ENCODE results near the gene TCEAL2. TPM values are rescaled to one million over a fixed set of nuclear protein-coding genes. Genes with fewer than 3 reads are reported as not detected.
"Not testable (repeated sequence)": the region's sequence is repeated elsewhere in the genome, so short reads cannot be mapped to it uniquely, and the experiment has no call there.

The TCEAL2 gene
- 1 to 10 TPM in 1 of 2 donors, not detected in 1; 1.1 TPM for total RNA-seq
- 0.12 to 0.75 reads per million in 2 donors for total RNA-seq

DNA sequence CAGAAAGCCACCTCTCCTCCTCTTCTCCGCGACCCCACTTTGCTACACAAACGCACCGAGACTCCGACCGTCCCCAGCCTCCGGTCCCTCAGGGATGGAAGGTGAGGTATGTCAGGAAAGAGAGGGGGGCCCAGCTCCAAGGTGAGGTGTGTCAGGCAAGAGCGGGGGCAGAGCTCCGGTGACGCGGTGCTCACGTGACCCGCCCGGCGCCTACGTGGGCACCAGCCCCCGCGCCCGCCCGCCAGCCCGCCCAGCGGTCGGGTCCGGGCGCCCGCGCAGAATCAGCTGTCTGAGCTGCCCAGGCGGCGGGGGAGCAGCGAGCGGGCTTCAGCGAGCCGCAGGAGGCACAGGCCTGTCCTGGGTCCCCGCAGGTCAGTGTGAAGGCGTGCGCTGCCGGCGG lies at the start of gene TCEAL2:
TSS of gene TCEAL2 (plus strand) at position 244 of the 400 bp plus-strand sequence. CDS start 1,152 bp downstream, outside the sequence.
- not testable (repeated sequence) for H3K27ac Mint-ChIP-seq; H3K36me3 Mint-ChIP-seq (ENCODE audit: low read depth); H3K9me3 ChIP-seq (ENCODE audit: control insufficient read depth, low read length, poor library complexity, severe bottlenecking)
- peak within 1 kb of the TSS; percentile 77 for H3K4me3 Mint-ChIP-seq
- peak; percentile 62 for ATAC-seq
- peaks cover 29% of the 10 kb centered on the region for H3K27me3 Mint-ChIP-seq
- H3K4me1 Mint-ChIP-seq: peaks cover 10% of the 10 kb centered on the region
- DNase-seq: peak in 1 of 3 donors; percentile 12

DNA sequence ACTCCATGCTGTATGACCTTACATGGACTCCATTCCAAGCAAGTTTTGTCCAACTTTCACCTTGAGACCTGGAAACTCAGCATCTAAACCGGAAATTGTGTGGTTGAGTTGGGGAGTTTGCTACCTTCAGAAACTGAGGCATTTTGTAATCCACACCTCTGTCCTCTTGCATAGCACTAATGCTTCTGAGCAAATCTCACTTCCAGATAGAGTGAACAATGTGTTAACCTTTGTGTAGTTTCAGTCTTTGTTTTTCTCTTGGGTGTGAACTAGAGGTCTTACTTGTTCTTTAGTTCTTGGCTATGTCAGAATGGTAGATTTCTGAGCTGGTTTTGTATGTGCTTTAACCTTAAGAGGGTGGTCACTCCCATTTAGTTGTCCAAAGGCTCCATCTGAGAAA lies 48.1 kb upstream of the TCEAL2 start:
- no peak for ATAC-seq
- peaks cover 25% of the 10 kb centered on the region for H3K27me3 Mint-ChIP-seq
- H3K36me3 Mint-ChIP-seq (ENCODE audit: low read depth): no peaks in the 10 kb centered on the region
- H3K9me3 ChIP-seq (ENCODE audit: control insufficient read depth, low read length, poor library complexity, severe bottlenecking): no peaks in the 10 kb centered on the region
- no peak for DNase-seq
- no peaks in the 10 kb centered on the region for H3K4me1 Mint-ChIP-seq
- H3K4me3 Mint-ChIP-seq: no peak overlapping the region
- no peak overlapping the region for H3K27ac Mint-ChIP-seq

DNA sequence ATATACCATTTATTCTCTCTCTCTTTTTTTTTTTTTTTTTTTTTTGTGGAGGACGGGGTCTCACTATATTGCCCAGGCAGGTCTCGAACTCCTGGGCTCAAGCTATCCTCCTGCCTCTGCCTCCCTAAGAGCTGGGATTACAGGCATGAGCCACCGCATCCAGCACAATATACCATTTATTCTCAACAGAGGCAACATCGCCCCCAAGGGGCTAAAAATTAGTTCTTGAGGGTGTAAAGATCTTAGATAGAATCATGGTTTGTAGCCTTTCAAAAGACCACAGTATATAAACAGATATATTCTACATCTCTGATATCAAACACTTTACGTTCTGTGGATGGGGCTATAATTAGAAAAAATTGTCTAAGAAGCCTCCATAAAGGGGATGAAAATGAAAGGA lies 39.8 kb upstream of the TCEAL2 start:
- DNase-seq (no peak), ATAC-seq (no peak)
- H3K27me3 Mint-ChIP-seq: peaks cover 6% of the 10 kb centered on the region
- no peaks in the 10 kb centered on the region for H3K4me1 Mint-ChIP-seq
- H3K27ac Mint-ChIP-seq: no peak overlapping the region
- no peaks in the 10 kb centered on the region for H3K9me3 ChIP-seq (ENCODE audit: control insufficient read depth, low read length, poor library complexity, severe bottlenecking)
- no peaks in the 10 kb centered on the region for H3K36me3 Mint-ChIP-seq (ENCODE audit: low read depth)
- no peak overlapping the region for H3K4me3 Mint-ChIP-seq

DNA sequence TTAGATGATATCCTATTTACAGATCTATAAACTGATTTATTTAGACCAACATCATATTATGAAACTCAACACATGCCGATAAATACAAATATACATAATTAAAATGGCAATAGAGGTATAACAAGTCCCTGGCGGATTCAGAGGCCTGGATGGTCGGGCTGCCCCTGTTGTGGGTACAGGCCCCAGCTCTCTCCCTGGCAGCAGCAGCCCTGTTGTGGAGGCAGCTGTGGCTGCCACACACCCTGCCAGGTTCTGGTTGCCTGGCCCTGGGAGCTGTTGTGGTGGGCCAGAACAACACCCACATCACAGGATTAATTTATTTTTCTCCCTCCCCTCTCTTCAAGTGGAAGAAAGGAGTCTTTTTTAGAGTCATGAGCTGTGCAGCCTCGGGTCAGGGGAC lies 12.1 kb upstream of the TCEAL2 start:
- Mint-ChIP-seq H3K27ac (no peak overlapping the region), H3K36me3 (ENCODE audit: low read depth) (no peaks in the 10 kb centered on the region), H3K4me1 (no peaks in the 10 kb centered on the region), H3K4me3 (no peak overlapping the region), H3K27me3 (no peaks in the 10 kb centered on the region)
- no peaks in the 10 kb centered on the region for H3K9me3 ChIP-seq (ENCODE audit: control insufficient read depth, low read length, poor library complexity, severe bottlenecking)
- DNase-seq (no peak), ATAC-seq (no peak)

DNA sequence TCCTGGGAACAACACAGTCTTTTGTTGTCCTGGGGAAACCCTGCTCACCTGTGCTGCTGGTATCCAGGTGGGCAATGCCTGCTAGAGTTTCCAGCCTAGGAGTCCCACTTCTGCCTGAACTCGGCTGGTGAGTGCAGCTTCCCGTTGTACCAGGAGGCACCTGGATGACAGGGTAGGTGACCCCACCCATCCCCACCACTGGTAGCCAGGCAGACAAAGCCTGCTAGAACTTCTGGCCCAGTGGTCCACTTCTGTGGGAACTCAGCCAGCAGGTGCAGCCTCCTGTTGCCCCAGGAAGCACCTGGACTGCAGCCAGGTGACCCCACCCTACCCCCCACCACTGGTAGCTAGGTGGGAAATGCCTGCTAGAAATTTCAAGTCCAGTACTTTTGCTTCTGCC lies 9.7 kb upstream of the TCEAL2 start:
- Mint-ChIP-seq H3K27ac (no peak overlapping the region), H3K36me3 (ENCODE audit: low read depth) (no peaks in the 10 kb centered on the region)

DNA sequence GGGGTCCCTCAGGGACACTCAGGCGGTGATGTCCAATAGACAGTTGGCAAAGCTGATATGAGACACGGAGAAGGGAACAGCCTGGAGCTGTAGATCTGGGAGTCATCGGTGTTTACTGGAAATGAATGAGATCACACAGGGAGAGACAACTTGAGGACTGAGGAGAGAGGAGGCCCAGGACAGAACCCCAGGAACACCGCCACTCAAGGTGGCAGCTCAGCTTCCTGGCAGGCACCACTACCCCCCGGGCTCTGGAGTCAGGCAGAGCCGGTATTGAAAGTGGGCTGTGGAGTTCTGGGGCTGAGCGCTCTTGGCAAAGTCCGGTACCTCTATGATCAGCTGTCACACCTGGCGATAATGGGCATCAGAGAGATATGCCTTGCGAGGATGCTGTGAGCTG lies 465 bp upstream of the TCEAL2 start:
- H3K4me1 Mint-ChIP-seq: peaks cover 10% of the 10 kb centered on the region
- peaks cover 29% of the 10 kb centered on the region for H3K27me3 Mint-ChIP-seq
- H3K27ac Mint-ChIP-seq; H3K36me3 Mint-ChIP-seq (ENCODE audit: low read depth); DNase-seq; H3K9me3 ChIP-seq (ENCODE audit: control insufficient read depth, low read length, poor library complexity, severe bottlenecking): not testable (repeated sequence)
- peak; percentile 16 for ATAC-seq
- H3K4me3 Mint-ChIP-seq: peak overlapping the region; percentile 77

More for the DNA sequence above, 9.7 kb upstream of the TCEAL2 start:
- no peaks in the 10 kb centered on the region for H3K27me3 Mint-ChIP-seq
- H3K9me3 ChIP-seq (ENCODE audit: control insufficient read depth, low read length, poor library complexity, severe bottlenecking): no peaks in the 10 kb centered on the region
- ATAC-seq: no peak
- no peak for DNase-seq
- H3K4me3 Mint-ChIP-seq: no peak overlapping the region
- no peaks in the 10 kb centered on the region for H3K4me1 Mint-ChIP-seq

DNA sequence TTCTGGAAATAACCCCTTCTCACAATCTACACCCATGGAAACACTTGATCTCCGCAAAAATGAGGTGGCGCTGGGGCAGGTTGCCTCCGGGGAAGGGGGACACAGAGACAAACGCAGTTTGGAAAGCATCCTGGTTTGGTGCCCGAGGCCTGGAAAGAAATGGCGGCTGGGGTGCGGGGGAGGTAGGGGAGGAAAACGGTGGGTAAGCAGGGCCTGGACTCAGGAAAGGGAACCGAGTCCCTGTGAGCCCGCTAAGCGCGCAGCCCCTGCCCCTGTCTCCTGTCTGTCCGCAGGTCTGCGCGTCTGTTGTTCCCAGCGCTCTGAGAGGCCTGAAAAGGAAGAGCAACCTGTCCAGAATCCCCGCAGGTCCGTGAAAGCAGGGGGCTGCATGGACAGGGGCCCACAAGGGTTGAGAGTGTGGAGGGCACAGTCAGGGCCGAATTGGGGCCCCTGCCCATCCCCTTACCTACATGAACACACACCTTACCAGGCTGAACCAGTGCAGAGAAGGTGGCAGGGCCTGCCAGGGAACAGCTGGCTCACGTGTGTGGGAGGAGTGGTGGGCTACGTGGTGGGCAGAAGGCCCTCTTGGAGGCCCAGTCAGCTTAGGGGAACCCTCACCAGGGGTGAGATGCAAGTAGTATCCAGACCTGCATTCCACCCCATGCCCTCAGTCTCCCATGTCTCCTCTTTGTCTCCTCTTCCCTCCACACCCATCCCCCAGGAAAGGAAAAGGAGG lies 770 bp downstream of the TCEAL2 start:
- Mint-ChIP-seq H3K27me3 (peaks cover 35% of the 10 kb centered on the region), H3K4me1 (peaks cover 10% of the 10 kb centered on the region), H3K4me3 (peak overlapping the region; percentile 52)
- not testable (repeated sequence) for DNase-seq; H3K9me3 ChIP-seq (ENCODE audit: control insufficient read depth, low read length, poor library complexity, severe bottlenecking); ATAC-seq; H3K27ac Mint-ChIP-seq; H3K36me3 Mint-ChIP-seq (ENCODE audit: low read depth)

DNA sequence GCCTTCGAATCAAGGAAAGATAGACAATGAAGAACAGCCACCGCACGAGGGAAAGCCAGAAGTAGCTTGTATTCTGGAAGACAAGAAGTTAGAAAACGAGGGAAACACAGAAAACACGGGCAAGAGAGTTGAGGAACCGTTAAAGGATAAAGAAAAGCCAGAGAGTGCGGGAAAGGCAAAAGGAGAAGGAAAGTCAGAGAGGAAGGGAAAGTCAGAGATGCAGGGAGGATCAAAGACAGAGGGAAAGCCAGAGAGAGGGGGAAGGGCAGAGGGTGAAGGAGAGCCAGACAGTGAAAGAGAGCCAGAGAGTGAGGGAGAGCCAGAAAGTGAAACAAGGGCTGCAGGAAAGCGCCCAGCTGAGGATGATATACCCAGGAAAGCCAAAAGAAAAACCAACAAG lies 1.4 kb downstream of the TCEAL2 start:
- Mint-ChIP-seq H3K27me3 (peaks cover 35% of the 10 kb centered on the region), H3K27ac (no peak overlapping the region), H3K4me1 (peaks cover 10% of the 10 kb centered on the region), H3K4me3 (no peak overlapping the region), H3K36me3 (ENCODE audit: low read depth) (peaks cover 6% of the 10 kb centered on the region)
- DNase-seq (no peak), ATAC-seq (no peak)
- no peaks in the 10 kb centered on the region for H3K9me3 ChIP-seq (ENCODE audit: control insufficient read depth, low read length, poor library complexity, severe bottlenecking)

DNA sequence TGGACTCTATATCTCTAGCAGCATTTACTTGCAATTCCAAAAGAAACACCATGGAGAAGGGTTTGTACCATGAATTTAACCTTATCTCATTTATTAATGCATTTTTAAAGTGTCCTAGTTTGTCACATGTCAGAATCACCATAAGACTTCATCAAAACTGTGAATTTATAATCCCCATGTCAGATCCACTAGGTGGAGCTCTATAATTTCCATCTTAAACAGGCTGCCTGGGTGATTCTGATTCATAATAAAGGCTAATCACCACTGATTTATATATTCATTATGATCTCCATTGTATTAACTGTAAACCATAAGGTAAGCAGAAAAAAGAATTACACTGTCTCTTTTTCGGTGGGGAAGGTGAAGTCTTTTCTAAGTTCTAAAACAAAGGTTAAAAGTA lies 4.0 kb downstream of the TCEAL2 start:
- Mint-ChIP-seq H3K27me3 (peaks cover 32% of the 10 kb centered on the region), H3K4me1 (peaks cover 9% of the 10 kb centered on the region), H3K27ac (no peak overlapping the region), H3K36me3 (ENCODE audit: low read depth) (peaks cover 5% of the 10 kb centered on the region), H3K4me3 (no peak overlapping the region)
- no peaks in the 10 kb centered on the region for H3K9me3 ChIP-seq (ENCODE audit: control insufficient read depth, low read length, poor library complexity, severe bottlenecking)
- ATAC-seq (no peak), DNase-seq (no peak)

DNA sequence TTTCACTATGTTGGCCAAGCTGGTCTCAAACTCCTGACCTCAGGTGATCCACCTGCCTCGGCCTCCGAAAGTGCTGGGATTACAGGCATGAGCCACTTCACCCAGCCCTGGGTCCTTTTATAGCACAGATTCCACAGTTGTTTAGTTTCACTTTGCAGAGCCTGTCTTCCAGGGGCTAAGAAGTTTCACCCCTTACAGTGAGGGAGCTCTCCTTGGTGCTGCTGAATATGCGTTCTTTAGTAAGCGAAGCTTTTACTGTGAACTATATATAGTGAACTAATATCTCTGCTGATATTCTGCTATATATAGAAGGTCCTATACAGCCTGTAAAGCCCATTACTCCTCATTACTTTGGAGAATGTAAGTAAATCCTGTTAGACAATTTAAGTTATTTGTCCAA lies 12.6 kb downstream of the TCEAL2 start:
- H3K9me3 ChIP-seq (ENCODE audit: control insufficient read depth, low read length, poor library complexity, severe bottlenecking): no peaks in the 10 kb centered on the region
- DNase-seq (no peak), ATAC-seq (no peak)
- Mint-ChIP-seq H3K4me3 (no peak overlapping the region), H3K27me3 (peaks cover 26% of the 10 kb centered on the region), H3K4me1 (no peaks in the 10 kb centered on the region), H3K27ac (no peak overlapping the region), H3K36me3 (ENCODE audit: low read depth) (no peaks in the 10 kb centered on the region)

DNA sequence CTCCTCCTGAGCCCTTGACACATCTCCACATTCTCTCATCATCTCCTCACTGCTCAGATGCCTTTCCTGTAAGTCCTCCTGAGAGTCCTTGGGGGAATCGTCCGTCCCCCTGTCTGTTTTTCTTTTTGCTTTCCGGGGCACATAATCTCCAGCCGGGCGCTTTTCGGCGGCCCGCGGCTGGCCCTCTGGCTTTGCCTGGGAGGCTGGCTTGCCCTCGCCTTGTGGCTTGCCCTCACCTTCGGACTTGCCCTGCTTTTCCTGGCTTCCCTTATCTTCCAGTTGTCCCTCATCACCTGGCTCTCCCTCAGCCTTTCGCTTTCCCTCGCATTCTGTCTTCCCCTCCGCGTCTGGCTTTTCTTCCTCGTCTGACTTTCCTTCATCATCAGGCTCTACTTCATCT lies 15.4 kb downstream of the TCEAL2 start:
- H3K27ac Mint-ChIP-seq; ATAC-seq; H3K4me3 Mint-ChIP-seq; DNase-seq; H3K9me3 ChIP-seq (ENCODE audit: control insufficient read depth, low read length, poor library complexity, severe bottlenecking); H3K4me1 Mint-ChIP-seq; H3K36me3 Mint-ChIP-seq (ENCODE audit: low read depth): not testable (repeated sequence)
- H3K27me3 Mint-ChIP-seq: peaks cover 39% of the 10 kb centered on the region

DNA sequence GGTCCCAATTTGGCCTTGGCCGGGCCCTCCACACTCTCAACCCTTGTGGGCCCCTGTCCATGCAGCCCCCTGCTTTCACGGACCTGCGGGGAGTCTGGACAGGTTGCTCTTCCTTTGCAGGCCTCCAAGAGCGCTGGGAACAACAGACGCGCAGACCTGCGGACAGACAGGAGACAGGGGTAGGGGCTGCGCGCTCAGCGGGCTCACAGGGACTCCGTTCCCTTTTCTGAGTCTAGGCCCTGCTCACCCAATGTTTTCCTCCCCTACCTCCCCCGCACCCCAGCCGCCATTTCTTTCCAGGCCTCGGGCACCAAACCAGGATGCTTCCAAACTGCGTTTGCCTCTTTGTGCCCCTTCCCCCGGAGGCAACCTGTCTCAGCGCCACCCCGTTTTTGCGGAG lies 16.2 kb downstream of the TCEAL2 start:
- DNase-seq; ATAC-seq; H3K9me3 ChIP-seq (ENCODE audit: control insufficient read depth, low read length, poor library complexity, severe bottlenecking); H3K36me3 Mint-ChIP-seq (ENCODE audit: low read depth); H3K4me1 Mint-ChIP-seq; H3K27ac Mint-ChIP-seq; H3K4me3 Mint-ChIP-seq: not testable (repeated sequence)
- H3K27me3 Mint-ChIP-seq: peaks cover 37% of the 10 kb centered on the region

DNA sequence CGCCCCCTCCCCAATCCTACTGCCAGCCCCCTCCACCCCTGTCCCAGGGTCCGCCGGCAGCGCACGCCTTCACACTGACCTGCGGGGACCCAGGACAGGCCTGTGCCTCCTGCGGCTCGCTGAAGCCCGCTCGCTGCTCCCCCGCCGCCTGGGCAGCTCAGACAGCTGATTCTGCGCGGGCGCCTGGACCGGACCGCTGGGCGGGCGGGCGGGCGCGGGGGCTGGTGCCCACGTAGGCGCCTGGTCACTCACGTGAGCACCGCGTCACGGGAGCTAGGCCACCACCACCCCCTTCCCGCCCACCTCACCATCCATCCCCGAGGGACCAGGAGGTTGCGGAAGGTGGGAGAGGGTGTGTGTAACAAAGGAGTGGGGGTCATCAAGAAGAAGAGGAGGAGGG lies 16.8 kb downstream of the TCEAL2 start, which contains the start of gene TCEAL6:
TSS of gene TCEAL6 (minus strand) at position 208 of the 400 bp plus-strand sequence.
- H3K27me3 Mint-ChIP-seq: peaks cover 31% of the 10 kb centered on the region
- H3K4me1 Mint-ChIP-seq; ATAC-seq; H3K4me3 Mint-ChIP-seq; H3K27ac Mint-ChIP-seq; H3K9me3 ChIP-seq (ENCODE audit: control insufficient read depth, low read length, poor library complexity, severe bottlenecking); H3K36me3 Mint-ChIP-seq (ENCODE audit: low read depth); DNase-seq: not testable (repeated sequence)
